ENCODE measurements around the gene ZNF74.

Gene ZNF74

DNA sequence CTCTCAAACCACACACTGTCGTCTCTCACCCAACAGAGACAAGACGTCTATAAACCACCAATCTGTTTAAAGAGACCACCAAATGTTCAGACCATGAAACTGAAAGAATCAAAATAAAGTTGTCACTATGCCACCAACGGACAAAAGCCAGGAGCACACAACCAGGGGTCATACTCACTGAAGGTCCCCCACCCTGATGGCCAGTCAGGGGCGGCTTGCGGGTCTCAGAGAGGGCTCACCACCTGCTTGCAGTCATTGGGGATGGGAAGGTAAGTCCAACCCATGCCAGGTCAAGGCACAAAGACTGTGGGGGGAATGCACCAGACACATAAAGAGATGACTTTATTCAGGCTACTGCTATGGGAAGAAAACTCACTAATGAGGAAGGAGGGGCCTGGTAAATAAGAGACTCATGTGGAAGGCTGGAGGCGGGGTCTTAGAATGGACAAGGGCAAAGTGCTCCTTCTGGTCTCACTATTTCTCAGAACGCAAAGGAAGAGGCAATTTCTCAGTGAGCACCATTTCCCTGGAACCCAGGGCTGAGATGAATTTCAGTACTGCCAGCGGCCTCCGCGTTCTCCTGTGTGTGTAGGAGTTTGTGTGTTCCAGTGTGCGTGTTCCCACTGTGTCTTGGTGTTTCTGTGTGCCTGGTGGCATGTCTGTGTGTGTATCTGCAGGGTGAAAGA, 26.3 kb downstream of the ZNF74 start:
- DNase-seq (ENCODE audit: low spot score), result no peak

DNA sequence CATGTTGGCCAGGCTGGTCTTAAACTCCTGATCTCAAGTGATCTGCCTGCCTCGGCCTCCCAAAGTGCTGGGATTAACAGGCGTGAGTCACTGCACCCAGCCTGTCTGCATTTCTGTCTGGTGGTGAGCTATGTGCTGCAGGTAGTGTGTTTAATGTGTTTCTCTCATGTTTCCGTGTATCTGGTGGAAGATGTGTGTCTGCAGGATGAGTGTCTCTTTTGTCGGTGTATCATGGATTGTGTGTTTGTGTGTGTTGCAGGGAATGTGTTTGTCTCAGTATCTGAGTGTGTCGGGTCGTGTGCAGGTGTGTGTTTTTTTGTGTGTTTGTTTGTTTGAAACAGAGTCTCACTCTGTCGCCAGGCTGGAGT, 27.5 kb downstream of the ZNF74 start:
- DNase-seq (ENCODE audit: low spot score), result no peak

DNA sequence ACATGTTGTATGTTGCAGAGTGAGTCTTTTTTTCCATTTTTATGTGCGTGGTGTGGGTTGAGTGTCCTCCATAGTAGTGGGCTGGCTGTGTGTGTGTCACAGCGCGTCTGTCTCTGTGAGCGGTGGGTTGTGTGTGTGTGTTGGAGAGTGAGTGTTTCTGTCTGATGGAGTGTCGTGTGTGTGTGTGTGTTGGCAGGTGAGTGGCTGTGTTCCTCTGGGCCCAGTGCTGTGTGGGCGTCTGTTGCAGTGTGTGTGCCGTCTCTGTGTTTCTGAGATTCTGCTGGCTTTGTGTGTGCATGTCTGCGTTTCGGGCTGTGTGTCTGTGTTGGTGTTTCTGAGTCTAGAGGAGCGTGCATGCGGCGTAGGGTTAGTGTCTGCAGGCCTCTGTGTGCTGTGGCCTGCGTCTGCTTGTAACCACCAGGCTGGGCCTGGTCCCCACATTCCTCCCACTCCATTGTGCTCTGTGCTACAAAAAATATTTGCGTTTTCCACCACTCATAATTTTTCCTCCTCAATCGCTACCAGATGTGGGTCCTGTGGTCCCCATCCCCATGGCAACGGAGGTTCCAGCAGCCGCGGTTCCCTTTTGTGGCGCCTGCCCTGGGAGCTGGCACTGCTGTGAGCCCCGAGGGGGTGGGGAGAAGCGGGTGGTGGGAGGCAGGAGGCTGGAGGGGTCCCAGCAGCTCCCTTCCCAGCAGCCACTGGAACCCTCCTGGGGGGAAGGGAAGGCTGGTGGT, 28.5 kb downstream of the ZNF74 start:
- DNase-seq (ENCODE audit: low spot score), result no peak

DNA sequence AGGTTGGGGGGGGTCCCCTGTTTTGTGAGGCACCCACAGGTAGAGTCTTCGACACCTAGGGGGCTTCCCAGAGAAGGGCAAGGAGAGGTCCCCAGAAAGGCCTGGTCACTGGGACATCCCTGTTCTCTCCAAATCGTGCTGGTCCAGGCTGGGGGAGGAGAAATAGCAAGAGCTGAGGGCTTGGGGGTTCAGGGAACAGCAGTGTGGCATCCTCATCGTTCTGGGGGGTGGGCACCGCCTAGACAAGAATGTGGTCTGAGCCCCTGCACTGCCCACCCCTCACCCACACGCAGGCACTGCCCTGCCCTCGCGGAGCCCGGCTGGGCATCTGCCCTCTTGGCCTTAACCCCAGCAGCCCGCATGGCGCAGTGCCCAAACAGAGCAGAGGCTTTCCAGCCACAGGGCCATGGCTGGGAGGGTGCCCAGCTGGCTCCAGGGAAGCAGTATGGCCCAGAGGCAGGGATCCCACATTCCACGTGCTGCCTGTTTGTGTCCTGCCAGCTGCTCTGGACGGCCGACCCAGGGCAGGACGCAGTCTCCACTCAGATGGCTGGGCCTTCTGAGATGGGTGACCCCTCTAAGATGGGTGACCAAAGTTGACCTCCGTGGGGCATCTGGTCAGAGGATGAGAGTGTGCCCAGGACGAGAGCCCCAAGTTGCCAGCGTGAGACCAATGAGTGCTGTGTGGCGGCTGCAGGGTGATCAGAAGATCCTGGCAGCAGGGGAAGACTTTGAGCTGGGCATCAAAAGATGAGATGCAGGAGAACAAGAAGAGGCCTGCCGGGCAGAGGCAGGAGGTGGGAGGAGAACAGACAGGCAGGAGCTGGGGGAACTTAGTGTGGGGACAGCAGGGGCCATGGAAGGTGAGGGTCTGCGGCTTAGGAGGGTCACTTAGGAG, 29.3 kb downstream of the ZNF74 start:
- no peak for DNase-seq (ENCODE audit: low spot score)

DNA sequence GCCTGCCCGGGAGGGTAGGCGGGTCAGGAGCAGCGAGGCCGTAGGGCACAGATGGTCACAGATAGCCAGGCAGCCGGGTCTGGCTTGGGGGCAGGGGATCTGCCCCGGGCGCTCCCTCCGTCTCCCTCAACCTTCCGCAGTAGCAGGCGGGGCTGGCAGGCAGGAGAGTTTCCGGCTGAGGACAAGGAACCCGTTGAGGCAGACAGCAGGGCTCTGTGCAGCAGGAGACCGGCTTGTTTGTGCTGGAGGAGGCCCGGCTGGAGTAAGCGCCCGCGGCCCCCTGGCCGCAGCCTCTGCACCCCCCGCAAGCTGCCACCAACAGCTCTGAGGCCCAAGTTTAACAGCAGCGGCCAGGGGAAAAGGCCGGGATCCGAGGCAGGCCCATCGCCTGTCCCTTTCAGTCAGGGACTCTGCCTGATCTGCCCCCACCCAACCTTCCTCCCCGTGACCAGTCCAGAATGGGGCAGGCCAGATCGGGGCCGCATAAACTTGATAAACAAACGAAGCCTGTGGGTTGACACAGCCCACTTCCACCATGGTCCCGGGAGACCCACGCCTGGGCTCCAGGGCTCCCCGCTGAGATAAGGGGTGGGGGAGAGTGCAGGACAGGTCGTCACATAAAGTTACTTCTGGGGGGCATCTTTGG, 30.1 kb downstream of the ZNF74 start:
- DNase-seq (ENCODE audit: low spot score), result no peak

DNA sequence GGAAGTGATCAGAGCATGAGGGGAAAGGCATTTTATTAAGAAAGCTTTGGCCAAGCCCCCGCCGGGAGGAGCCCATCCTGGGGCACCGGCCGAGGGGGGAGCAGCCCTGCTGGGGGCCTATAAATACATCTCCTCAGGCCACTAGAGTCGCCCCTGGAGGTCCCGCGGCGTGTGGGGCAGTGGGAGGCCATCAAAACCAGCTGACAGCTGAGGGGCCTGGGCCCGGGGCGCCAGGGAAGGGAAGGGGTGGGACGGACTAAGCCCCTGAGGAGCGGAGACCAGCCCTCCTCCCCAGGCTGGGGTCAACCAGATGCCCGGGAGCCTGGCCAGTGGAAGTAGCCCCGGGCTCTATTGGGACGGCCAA, 30.6 kb downstream of the ZNF74 start:
- DNase-seq (ENCODE audit: low spot score), result no peak

DNA sequence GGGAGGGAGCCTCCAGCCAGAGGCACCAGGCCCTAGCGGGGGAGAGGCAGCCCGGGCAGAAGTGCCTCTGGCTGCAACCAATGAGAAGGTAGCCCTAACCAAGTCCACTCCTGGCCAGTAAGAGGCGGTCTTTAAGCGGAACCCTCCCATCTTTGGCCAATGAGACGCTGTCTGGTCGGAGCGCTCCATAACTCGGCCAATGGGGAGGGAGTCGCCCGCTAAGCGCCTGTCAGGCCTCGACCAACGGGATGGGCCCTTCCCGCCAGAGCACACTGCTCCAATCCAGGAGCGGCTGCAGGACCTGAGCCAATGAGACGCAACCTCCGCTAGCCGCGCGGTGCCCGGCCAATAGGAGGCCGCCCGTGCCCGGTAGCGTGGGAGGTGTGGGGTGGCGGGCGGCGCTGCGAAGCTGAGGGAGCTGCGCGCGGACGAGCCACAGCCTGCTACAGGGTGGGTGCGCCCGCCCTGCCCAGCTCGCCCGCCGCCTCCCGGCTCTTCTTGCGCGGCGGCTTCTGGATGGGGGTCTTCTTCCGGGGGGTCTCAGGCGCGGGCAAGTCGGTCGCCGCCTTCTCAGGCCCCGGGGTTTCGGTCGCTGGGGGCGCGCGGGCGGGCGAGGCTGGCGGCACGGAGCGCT, 31.1 kb downstream of the ZNF74 start:
- DNase-seq (ENCODE audit: low spot score), result no peak

DNA sequence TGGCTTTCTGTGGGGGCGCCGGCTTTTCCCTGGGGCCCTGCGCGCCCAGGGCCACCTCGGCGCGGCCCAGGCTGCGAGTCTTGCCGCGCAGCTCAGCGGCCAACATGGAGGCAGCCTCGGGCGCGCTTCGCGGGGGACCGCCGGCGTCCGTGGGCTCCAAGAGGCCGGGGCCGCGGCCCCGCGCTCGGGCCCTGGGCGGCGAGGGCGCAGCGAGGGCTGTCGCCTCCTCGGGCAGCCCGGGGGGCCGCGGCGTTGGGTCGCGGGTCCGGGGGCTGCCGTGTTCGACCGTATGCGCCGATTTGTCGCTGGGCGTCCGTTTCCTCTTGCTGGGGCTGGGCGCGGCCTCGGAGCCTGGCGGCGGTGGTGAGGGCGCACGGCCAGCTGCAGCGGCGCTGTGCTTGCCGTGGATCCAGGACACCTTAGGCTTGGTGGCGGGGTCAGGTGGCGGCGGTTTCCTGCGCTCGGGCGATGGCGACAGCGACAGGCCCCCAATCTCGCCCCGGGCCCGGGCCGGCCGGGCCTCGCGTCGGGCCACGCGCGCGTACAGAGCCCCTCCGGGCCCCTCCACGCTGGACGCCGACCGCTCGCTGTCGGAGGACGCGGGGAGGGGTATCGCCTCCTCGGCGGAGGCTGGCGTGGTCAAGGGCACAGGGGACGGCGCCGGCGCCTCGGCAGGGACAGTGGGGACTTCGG, 31.8 kb downstream of the ZNF74 start:
- DNase-seq (ENCODE audit: low spot score), result no peak

DNA sequence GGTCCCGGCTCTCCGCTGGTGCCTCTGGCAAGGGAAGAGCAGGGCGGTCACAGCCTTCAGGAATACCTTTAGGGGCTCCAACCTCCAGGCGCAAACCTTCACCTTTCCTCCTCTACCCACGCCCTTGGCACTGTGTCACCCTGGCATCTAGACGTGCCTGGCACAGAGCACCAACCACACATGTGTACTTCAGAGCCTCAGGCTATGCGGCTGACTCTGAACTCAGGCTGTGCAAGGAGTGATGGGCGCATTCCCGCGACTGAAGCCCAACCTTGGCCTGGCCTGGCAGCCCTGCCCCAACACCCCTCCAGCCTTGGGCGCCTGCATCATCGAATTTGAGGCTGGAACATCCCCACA, 32.3 kb downstream of the ZNF74 start:
- no peak for DNase-seq (ENCODE audit: low spot score)

DNA sequence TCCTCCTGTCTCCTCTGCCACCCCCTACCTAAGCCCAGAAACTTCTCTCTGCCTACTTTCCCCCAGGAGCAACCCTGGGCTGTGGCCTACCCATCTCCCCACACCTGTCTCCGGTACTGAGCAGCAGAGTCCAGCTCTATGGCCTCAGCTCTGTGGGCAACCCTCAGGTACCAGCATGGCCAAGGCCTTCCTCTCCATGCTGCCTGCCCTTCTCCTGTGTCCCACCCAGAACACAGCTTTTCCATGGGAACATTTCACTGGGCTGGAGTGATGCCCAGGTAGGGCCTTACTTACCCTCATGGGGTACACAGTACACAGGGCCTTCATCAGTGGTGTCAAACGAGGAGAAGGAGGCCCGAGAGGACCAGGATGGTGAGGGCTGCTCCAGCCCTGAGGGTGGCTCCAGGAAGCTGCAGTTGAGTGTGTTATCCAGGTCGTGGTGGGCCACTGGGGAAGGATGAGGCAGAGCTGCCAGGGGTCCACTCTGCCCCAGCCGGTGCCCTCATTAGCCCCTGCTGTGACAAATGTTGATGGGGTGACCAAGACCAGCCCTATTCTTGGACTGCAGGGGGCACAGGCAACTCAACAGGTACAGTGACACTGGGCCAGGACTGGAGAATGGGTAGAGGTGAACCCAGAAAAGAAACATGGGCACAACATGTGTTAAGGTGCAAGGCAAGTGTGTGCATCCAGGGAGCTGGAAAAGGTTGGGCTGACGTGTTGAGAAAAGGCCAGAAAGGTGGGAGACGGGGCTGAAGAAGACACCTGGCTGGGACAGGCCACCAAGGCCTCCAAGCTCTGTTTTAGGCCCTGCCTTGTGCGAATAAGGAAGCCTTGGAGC, 33.4 kb downstream of the ZNF74 start:
- DNase-seq (ENCODE audit: low spot score), result no peak

DNA sequence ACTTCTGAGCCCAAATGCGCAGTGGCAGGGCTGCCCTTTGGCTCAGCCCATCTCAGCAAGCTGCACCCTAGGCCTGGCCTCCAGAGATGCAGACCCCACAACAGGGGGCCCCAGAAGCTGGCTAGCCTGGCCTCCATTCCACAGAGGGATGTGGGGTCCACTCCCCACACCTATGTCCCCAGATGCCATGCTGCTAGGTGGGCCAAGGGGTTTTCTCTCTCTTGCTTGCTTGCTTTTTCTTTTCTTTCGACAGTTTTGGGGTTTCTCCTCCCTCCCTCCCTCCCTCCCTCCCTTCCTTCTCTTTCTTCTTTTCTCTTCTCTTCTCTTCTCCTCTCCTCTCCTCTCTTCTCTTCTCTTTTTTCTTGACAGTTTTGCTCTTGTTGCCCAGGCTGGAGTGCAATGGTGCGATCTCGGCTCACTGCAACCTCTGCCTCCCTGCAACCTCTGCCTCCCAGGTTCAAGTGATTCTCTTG, 34.0 kb downstream of the ZNF74 start:
- DNase-seq (ENCODE audit: low spot score), result no peak

DNA sequence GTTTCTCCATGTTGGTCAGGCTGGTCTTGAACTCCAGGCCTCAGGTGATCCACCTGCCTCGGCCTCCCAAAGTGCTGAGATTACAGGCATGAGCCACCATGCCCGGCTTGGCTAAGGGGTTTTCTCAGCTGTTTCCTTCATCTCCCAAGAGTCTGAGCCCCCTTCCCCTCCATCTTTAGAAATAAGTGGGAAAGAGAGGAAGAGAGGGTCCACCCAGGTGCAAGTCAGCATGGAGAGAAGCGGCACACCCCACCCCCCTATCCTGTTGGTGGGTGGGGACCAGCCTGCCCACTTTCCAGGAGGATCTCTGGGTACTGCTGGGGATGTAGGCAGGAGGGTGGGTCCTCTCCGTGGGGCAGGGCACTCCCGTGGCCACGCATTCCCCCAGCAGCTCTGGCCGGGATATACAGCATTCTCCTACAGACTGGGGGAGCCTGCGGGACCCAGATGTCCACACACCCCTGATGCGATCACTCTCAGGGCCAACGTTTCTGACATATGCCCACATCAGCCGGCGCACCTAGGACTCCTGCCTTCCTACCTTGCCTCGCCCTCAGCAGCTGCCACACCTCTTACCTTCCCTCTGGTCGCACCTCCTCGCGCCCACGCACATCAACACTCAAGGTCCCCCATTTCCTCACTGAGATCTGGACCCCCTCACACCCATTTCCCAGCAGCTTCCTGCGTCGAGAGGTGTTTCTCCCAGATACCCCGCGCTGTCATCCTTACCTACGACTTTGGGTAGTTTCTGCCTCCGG, 34.7 kb downstream of the ZNF74 start:
- no peak for DNase-seq (ENCODE audit: low spot score)

DNA sequence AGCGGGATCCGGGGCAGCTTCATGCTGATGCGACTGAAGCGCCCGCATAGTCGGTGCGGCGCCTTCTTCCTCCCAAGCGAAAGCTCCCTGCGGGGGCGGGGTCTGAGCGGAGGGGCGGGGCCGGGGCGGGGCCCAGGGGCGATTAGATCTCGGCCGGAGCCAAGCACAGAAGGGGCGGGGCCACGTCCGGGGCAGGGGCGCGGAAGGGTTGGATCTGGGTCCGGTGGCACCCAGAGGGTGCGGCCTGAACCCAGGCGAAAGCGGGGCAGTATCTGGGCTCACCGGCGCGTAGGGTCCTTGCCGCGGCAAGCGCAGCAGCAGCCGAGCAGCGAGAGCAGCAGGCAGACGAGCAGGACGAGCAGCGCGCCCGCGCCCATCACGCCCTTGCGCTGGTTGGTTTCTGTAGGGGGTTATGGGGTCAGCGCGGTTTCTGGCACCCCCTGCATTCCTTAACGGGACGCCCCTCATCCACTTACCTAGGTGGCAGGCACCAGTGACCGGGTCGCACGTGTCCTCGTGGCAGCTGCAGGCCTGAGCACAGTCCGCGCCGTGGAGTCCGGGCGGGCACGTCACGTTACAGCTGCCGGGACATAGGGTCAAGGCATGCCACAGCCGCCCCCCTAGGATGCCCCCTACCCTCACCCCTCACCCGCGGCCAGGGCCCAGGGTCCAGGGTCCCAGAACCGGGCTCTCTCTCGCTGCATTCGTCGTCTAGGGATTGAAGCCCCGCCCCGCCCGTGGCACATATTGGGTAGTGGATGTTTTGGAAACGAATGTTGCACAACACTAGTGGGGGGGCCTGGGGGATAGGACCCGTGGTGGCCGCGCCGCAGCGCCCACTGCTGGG, 35.5 kb downstream of the ZNF74 start:
- DNase-seq (ENCODE audit: low spot score), result peak; percentile 82

DNA sequence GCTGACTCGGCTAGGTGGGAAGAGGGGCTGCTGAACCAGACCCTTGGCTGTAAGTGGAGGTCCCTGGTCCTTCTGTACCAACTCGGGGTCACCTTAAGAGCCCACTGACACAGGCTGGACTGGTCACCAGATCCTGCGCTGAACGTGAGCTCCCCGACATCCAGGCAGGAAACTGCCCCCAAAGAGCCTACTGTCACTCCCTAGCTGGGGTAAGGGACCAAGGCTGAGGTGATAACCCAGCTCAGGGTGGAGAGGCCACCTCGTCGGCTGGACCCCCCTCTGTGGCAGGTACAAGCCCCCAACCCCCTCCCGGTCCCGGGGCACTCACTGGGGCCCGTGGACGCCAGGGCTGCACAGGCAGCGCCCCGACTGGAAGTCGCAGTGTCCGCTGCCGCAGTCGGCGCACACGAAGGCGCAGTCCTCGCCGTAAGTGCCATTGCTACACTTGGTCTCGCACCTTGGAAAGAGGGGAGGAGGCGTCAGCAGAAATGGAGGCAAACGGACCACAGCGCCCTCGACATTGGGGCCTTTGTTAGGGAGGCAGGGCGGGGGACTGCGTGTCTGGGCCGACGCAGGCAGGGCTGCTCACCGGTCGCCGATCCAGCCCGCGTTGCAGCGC, 36.3 kb downstream of the ZNF74 start:
- no peak for DNase-seq (ENCODE audit: low spot score)

DNA sequence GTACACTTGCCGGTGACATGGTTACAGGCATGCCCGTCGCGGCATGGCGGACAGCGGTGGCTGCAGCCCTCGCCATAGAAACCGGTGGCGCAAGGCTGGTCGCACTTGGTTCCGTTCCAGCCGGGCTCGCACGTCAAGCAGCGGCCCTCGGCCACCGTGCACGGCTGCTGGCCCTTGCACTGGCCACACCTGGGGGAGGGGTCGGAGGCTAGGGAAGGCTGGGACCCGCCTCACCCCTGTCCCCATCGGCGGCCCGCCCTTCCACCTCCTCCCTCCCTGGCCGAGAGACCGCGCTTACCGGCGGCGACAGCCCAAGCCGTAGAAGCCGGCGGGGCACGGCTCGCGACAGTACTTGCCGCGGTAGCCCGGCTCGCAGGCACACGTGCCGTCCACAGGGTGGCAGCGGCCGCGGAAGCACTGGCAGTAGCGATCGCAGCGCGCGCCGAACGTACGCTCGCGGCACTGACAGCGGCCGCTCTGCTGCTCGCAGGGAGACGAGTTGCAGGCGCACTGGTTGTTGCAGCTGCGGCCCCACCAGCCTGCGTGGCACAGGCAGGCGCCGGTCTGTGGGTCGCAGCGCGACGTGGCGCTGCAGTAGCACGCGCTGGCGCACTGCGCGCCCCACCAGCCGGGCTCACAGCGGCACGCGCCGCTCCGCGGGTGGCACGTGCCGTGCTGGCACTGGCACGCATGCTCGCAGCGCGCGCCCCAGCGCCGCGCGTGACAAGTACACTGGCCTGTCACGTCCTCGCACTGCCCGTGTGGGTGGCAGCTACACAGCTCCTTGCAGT, 37.0 kb downstream of the ZNF74 start:
- DNase-seq (ENCODE audit: low spot score), result peak; percentile 67

DNA sequence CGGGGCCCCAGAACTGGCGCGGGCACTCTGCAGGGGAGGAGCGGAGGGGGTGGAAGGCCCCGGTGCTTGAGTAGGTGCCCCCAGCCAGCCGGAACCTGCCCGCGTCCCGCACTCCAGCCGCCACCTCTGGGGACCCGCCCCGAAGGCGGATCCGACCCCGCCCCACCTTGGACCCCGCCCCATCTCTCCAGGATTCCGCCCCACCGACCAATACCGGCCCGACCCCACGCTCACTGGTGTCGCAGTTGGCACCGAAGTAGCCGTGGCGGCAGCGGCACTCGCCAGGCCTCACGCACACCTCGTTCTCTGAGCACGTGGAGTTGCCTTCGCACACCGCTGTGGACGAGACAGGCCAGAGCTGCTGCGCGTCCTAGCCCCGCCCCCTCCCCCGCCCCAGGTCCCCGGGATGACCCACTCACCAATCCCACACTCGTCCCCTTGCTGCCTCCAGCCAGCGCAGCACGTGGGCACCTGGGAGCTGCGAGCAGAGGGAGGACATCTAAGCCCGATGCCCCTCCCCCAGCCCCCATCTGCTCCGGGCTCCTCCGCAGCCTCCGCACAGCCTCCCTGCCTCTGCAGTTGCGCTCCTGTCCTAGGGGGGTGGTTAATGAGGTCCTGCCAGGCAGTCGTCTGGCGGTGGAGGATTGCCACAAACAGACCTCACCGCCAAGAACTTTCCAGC, 37.7 kb downstream of the ZNF74 start:
- no peak for DNase-seq (ENCODE audit: low spot score)

DNA sequence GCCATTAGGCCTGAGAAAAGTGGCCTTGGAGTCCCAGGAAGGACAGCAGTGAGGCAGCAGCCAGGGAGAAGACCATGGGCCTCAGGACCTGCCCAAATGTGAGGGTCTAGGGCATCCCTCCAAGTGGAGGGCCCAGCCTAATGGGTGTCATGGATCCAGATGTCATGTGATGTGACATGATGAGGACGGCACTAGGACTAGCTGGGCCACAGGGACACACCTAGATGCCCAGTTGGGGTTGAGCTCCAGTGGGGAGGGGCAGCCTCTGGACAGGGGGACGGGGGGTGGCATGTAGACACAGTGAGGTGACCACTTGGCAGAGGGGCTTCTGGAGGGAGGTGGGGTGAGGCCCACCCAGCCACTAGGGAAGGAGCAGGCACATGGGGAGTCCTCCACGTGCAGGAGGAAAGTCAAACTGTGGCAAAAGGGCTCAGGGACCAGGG, 38.3 kb downstream of the ZNF74 start:
- DNase-seq (ENCODE audit: low spot score), result no peak
